Inferior parietal cortex (tissue), 1 donor: ENCODE results near the gene ZDHHC8.

Experiments used
- DNase-seq: peaks from one replicate; pipeline ENCODE4 v3.0.0-alpha.2; 2016; ENCODE audit errors: extremely low spot score

Gene ZDHHC8

GRCh38 chr22:20096574-20097420, 34.8 kb upstream of the ZDHHC8 start:
- no peak for DNase-seq

- DNase-seq: no peak
Observed at GRCh38 chr22:20099099-20099711, 32.4 kb upstream of the ZDHHC8 start.

- no peak for DNase-seq
Observed at GRCh38 chr22:20101638-20102037, 30.0 kb upstream of the ZDHHC8 start.

- DNase-seq: no peak
Observed at GRCh38 chr22:20102203-20102780, 29.3 kb upstream of the ZDHHC8 start.

GRCh38 chr22:20105456-20106204, 26.0 kb upstream of the ZDHHC8 start:
- no peak for DNase-seq

- no peak for DNase-seq
Observed at GRCh38 chr22:20106205-20106848, 25.3 kb upstream of the ZDHHC8 start.

GRCh38 chr22:20106849-20107237, 24.8 kb upstream of the ZDHHC8 start:
- DNase-seq: no peak

- no peak for DNase-seq
Observed at GRCh38 chr22:20107471-20107901, 24.1 kb upstream of the ZDHHC8 start.

GRCh38 chr22:20107951-20108756, 23.4 kb upstream of the ZDHHC8 start:
- no peak for DNase-seq

- no peak for DNase-seq
Observed at GRCh38 chr22:20108757-20109230, 22.8 kb upstream of the ZDHHC8 start.

- DNase-seq: no peak
Observed at GRCh38 chr22:20109411-20110358, 21.9 kb upstream of the ZDHHC8 start.

GRCh38 chr22:20110359-20110985, 21.1 kb upstream of the ZDHHC8 start:
- no peak for DNase-seq

- DNase-seq: no peak
Observed at GRCh38 chr22:20111045-20111688, 20.4 kb upstream of the ZDHHC8 start.

GRCh38 chr22:20111689-20112622, 19.6 kb upstream of the ZDHHC8 start:
- no peak for DNase-seq

GRCh38 chr22:20112623-20113511, 18.7 kb upstream of the ZDHHC8 start:
- DNase-seq: no peak

- DNase-seq: no peak
Observed at GRCh38 chr22:20113551-20114310, 17.9 kb upstream of the ZDHHC8 start.
